ENCODE data around the gene MLH1. TPM values are rescaled to one million over a fixed set of nuclear protein-coding genes. Genes with fewer than 3 reads are reported as not detected.

MLH1 gene
- total and polyA plus RNA-seq, 2 of the 8 experiments (the other 6 are each of a cell fraction or from before 2014, with no cell fraction given) = 36.4 to 47.3 TPM

- CTCF ChIA-PET (ENCODE audit: partially characterized antibody) = interaction anchor here (0.9 to 1.8 kb wide), 4 partner anchors 9 to 59 kb away, joined by 3 to 6 read pairs (median 4); no protein-coding TSS in a partner anchor
- no peak for FAIRE-seq
Observed at GRCh38 chr3:36964331-36964730, 29.0 kb upstream of the MLH1 start.

More at GRCh38 chr3:36964331-36964730, 29.0 kb upstream of the MLH1 start:
- Histone ChIP-seq H4K5ac (ENCODE audit: insufficient read length, low read depth, low read length) (no peak overlapping the region), H3K4ac (replicated peaks; ENCODE audit: insufficient read length, low read depth, low read length) (no peak overlapping the region), H3K23ac (ENCODE audit: insufficient read length) (no peak overlapping the region), H3K27ac (ENCODE audit: low read depth, low read length) (no peak overlapping the region), H3K14ac (ENCODE audit: insufficient read length) (no peak overlapping the region), H3K56ac (replicated peaks; ENCODE audit: insufficient read length, low read depth, low read length) (no peak overlapping the region), H4K20me1 (replicated peaks in 1 of 2; ENCODE audit: control insufficient read depth in 1 of 2, insufficient read depth in 2 of 2, low read length in 2 of 2) (no peaks in the 10 kb centered on the region), H3K79me2 (ENCODE audit: control insufficient read depth in 1 of 2, insufficient read depth in 2 of 2, low read length in 2 of 2) (no peaks in the 10 kb centered on the region), H2AK5ac (ENCODE audit: low read depth, low read length) (no peak overlapping the region), H4K91ac (replicated peaks; ENCODE audit: insufficient read length, low read length) (no peak overlapping the region), H3K9me3 (ENCODE audit: insufficient read depth in 2 of 2, low read depth in 1 of 2, low read length in 1 of 2) (no peaks in the 10 kb centered on the region), H3K4me3 (ENCODE audit: extremely low read depth in 1 of 4, insufficient read depth in 2 of 4, low read depth in 3 of 4, low read length in 4 of 4) (no peak overlapping the region), H4K8ac (ENCODE audit: extremely low read depth, insufficient read depth, low read length) (no peak overlapping the region), H2BK15ac (ENCODE audit: low read length) (no peak overlapping the region), H2BK5ac (ENCODE audit: low read depth, low read length) (no peak overlapping the region), H3K18ac (ENCODE audit: extremely low read depth, low read length) (no peak overlapping the region; the same call in 1 of the 2 replicates), H3K23me2 (ENCODE audit: low read depth, low read length) (no peaks in the 10 kb centered on the region), H2AFZ (ENCODE audit: low read length) (no peak overlapping the region), H2BK12ac (ENCODE audit: low read depth, low read length) (no peak overlapping the region), H3K4me2 (ENCODE audit: insufficient read depth in 1 of 2, low read depth in 2 of 2, low read length in 2 of 2) (no peak overlapping the region), H2BK20ac (ENCODE audit: low read length) (no peak overlapping the region), H2BK120ac (replicated peaks; ENCODE audit: low read depth, low read length) (no peak overlapping the region), H3K27me3 (replicated peaks in 1 of 4; ENCODE audit: control insufficient read depth in 3 of 4, extremely low read depth in 1 of 4, insufficient read depth in 3 of 4, low read length in 3 of 4) (no peaks in the 10 kb centered on the region), H3K36me3 (ENCODE audit: control insufficient read depth in 2 of 4, insufficient read depth in 4 of 4, low read length in 3 of 4) (no peaks in the 10 kb centered on the region), H3K79me1 (ENCODE audit: low read depth, low read length) (no peaks in the 10 kb centered on the region), H3K4me1 (replicated peaks in 1 of 4; ENCODE audit: control insufficient read depth in 3 of 4, insufficient read depth in 4 of 4, low read length in 3 of 4) (peaks cover 0 to 10% (median 3%) of the 10 kb centered on the region in 4 experiments; a peak in 4 of 7 replicates), H3K9ac (replicated peaks in 1 of 4; ENCODE audit: extremely low read depth in 1 of 4, low read depth in 3 of 4, low read length in 3 of 4) (no peak overlapping the region)
- whole genome bisulfite sequencing, 2 experiments (ENCODE audit: extremely low coverage in 1 of 2, insufficient coverage in 1 of 2, insufficient read length in 1 of 2, insufficient replicate concordance in 2 of 2, low coverage in 1 of 2, low lambda C conversion rate in 2 of 2, missing lambda C conversion rate in 1 of 2) = 100% methylated on average over 1 of the region's 1 CpG; no CpG with 5 or more reads in 1 of the 2 experiments
- TF ChIP-seq PHF8 (conservative IDR thresholded peaks at IDR 0.05; ENCODE audit: low read depth, low read length) (no peak), CREB1 (IDR thresholded peaks at IDR 0.05) (no peak)
- POLR2A ChIA-PET (ENCODE audit: partially characterized antibody) = interaction anchor here (1.1 kb wide), 1 partner anchor 28 kb away, joined by 3 read pairs; the partner anchor contains the start of gene EPM2AIP1
- no peak for DNase-seq (ENCODE audit: low read depth in 1 of 2, low spot score in 2 of 2)

All from H1 (cell line).